GM13976 (cell line): ENCODE data around the gene FRMD8.

Experiments used
- DNase-seq: peaks from one replicate; pipeline ENCODE4 v3.0.0; 2012; ENCODE audit warnings: low spot score
- CTCF ChIP-seq: IDR thresholded peaks from 2 replicates; pipeline ENCODE4 v1.5.1; 2012; ENCODE audit warnings: borderline replicate concordance, mild to moderate bottlenecking; ENCODE audit not compliant: insufficient read depth; ENCODE audit errors: extremely low read depth, missing control alignments, control extremely low read depth
- in situ Hi-C: fragments of 300-500 bp; cut with MboI; formaldehyde crosslinking; loops from one replicate; pipeline ENCODE4 v1.12.0; 2022; ENCODE audit warnings: low sequenced_read_pairs, mixed read lengths, inconsistent platforms; ENCODE audit not compliant: unreplicated experiment

FRMD8 gene

GRCh38 chr11:65428578-65429067 is 42.2 kb downstream of the FRMD8 start:
- no peak for TF ChIP-seq CTCF
- DNase-seq, result no peak
- in situ Hi-C loops, result no loop called here

- in situ Hi-C loops, result no loop called here
- no peak for TF ChIP-seq CTCF
- DNase-seq, result no peak
Observed at GRCh38 chr11:65429068-65429681, 42.7 kb downstream of the FRMD8 start.

- DNase-seq, result no peak
- in situ Hi-C loops, result loop anchor here (5.0 kb wide), 1 partner anchor 67 kb away; the partner anchor contains the start of gene MALAT1
- no peak for TF ChIP-seq CTCF
Observed at GRCh38 chr11:65429724-65430405, 43.4 kb downstream of the FRMD8 start.

- no peak for DNase-seq
- TF ChIP-seq CTCF, result no peak
- in situ Hi-C loops, result loop anchor here (5.0 kb wide), 1 partner anchor 67 kb away; the partner anchor contains the start of gene MALAT1
Observed at GRCh38 chr11:65430406-65431217, 44.2 kb downstream of the FRMD8 start.

GRCh38 chr11:65431451-65432099 is 45.1 kb downstream of the FRMD8 start:
- DNase-seq, result no peak
- in situ Hi-C loops, result loop anchor here (5.0 kb wide), 1 partner anchor 66 kb away; the partner anchor contains the start of gene MALAT1
- TF ChIP-seq CTCF, result no peak
